ENCODE measurements around the gene OR1F1.

Gene OR1F1

GRCh38 chr16:3214904-3215600, 27.0 kb downstream of the OR1F1 start:
- DNase-seq: peak in 2 of 3 donors; percentile 29 to 53
- ChIA-PET POLR2A (no interaction called here), CTCF (no interaction called here)
- no peak overlapping the region for H3K27ac ChIP-seq (ENCODE audit: insufficient read depth in 1 of 2, low read depth in 1 of 2, low read length in 2 of 2, poor library complexity in 1 of 2, severe bottlenecking in 2 of 2)
- H3K36me3 ChIP-seq (ENCODE audit: control insufficient read depth in 4 of 4, insufficient read depth in 4 of 4, low read length in 3 of 4): no peaks in the 10 kb centered on the region
- peaks cover 0 to 6% (median 5%) of the 10 kb centered on the region in 4 experiments for H3K4me1 ChIP-seq (ENCODE audit: control extremely low read depth in 1 of 4, control insufficient read depth in 4 of 4, insufficient read depth in 4 of 4, low read length in 3 of 4)
- peaks cover 0 to 20% (median 11%) of the 10 kb centered on the region in 5 experiments for H3K9me3 ChIP-seq (ENCODE audit: control extremely low read depth in 1 of 5, control insufficient read depth in 4 of 5, insufficient read depth in 2 of 5, low read depth in 1 of 5, low read length in 4 of 5)
- H3K27me3 ChIP-seq (replicated peaks in 2 of 5; ENCODE audit: control insufficient read depth in 4 of 5, insufficient read depth in 5 of 5, low read length in 4 of 5): peaks cover 0 to 3% (median 0%) of the 10 kb centered on the region in 5 experiments
- H3K4me3 ChIP-seq (ENCODE audit: control insufficient read depth in 1 of 7, extremely low read depth in 1 of 7, insufficient read depth in 4 of 7, low read depth in 2 of 7, low read length in 6 of 7): no peak overlapping the region
- WGBS (ENCODE audit: insufficient coverage): 5% methylated on average over 3 of the region's 7 CpGs

DNA sequence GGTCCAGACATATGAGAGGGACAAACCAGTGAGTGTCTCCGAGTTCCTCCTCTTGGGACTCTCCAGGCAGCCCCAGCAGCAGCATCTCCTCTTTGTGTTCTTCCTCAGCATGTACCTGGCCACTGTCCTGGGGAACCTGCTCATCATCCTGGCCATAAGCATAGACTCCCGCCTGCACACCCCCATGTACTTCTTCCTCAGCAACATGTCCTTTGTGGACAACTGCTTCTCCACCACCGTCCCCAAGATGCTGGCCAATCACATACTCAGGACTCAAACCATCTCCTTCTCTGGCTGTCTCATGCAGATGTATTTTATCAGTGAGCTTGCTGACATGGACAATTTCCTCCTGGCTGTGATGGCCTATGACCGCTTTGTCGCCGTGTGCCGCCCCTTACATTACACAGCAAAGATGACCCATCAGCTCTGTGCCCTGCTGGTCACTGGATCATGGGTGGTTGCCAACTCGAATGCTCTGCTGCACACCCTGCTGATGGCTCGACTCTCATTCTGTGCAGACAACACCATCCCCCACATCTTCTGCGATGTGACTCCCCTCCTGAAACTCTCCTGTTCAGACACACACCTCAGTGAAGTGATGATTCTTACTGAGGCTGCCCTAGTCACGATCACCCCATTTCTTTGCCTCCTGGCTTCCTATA, 27.7 kb downstream of the OR1F1 start:
- H3K27me3 ChIP-seq (replicated peaks in 2 of 5; ENCODE audit: control insufficient read depth in 4 of 5, insufficient read depth in 5 of 5, low read length in 4 of 5): peaks cover 0 to 3% (median 0%) of the 10 kb centered on the region in 5 experiments
- no peak overlapping the region for H3K27ac ChIP-seq (ENCODE audit: insufficient read depth in 1 of 2, low read depth in 1 of 2, low read length in 2 of 2, poor library complexity in 1 of 2, severe bottlenecking in 2 of 2)
- H3K4me1 ChIP-seq (ENCODE audit: control extremely low read depth in 1 of 4, control insufficient read depth in 4 of 4, insufficient read depth in 4 of 4, low read length in 3 of 4): peaks cover 0 to 6% (median 5%) of the 10 kb centered on the region in 4 experiments
- ChIA-PET CTCF (interaction anchor here (0.6 kb wide), 1 partner anchor 197 kb away, joined by 3 read pairs; no protein-coding TSS in a partner anchor), POLR2A (no interaction called here)
- no peak overlapping the region for H3K4me3 ChIP-seq (ENCODE audit: control insufficient read depth in 1 of 7, extremely low read depth in 1 of 7, insufficient read depth in 4 of 7, low read depth in 2 of 7, low read length in 6 of 7)
- 89% methylated on average over 11 of the region's 11 CpGs for WGBS (ENCODE audit: insufficient coverage)
- H3K9me3 ChIP-seq (ENCODE audit: control extremely low read depth in 1 of 5, control insufficient read depth in 4 of 5, insufficient read depth in 2 of 5, low read depth in 1 of 5, low read length in 4 of 5): peaks cover 0 to 24% (median 11%) of the 10 kb centered on the region in 5 experiments
- DNase-seq: no peak
- H3K36me3 ChIP-seq (ENCODE audit: control insufficient read depth in 4 of 4, insufficient read depth in 4 of 4, low read length in 3 of 4): no peaks in the 10 kb centered on the region

- Histone ChIP-seq H3K27ac (ENCODE audit: insufficient read depth in 1 of 2, low read depth in 1 of 2, low read length in 2 of 2, poor library complexity in 1 of 2, severe bottlenecking in 2 of 2) (no peak overlapping the region), H3K9me3 (ENCODE audit: control extremely low read depth in 1 of 5, control insufficient read depth in 4 of 5, insufficient read depth in 2 of 5, low read depth in 1 of 5, low read length in 4 of 5) (peaks cover 0 to 29% (median 16%) of the 10 kb centered on the region in 5 experiments), H3K4me3 (ENCODE audit: control insufficient read depth in 1 of 7, extremely low read depth in 1 of 7, insufficient read depth in 4 of 7, low read depth in 2 of 7, low read length in 6 of 7) (no peak overlapping the region), H3K36me3 (ENCODE audit: control insufficient read depth in 4 of 4, insufficient read depth in 4 of 4, low read length in 3 of 4) (no peaks in the 10 kb centered on the region), H3K4me1 (ENCODE audit: control extremely low read depth in 1 of 4, control insufficient read depth in 4 of 4, insufficient read depth in 4 of 4, low read length in 3 of 4) (peaks cover 0 to 6% (median 5%) of the 10 kb centered on the region in 4 experiments), H3K27me3 (replicated peaks in 2 of 5; ENCODE audit: control insufficient read depth in 4 of 5, insufficient read depth in 5 of 5, low read length in 4 of 5) (peaks cover 0 to 3% (median 0%) of the 10 kb centered on the region in 5 experiments)
- ChIA-PET POLR2A (no interaction called here), CTCF (interaction anchor here (0.6 kb wide), 1 partner anchor 196 kb away, joined by 3 read pairs; no protein-coding TSS in a partner anchor)
- WGBS (ENCODE audit: insufficient coverage): 75% methylated on average over 3 of the region's 3 CpGs
- no peak for DNase-seq
Measured at GRCh38 chr16:3216263-3216640, 28.2 kb downstream of the OR1F1 start.

DNA sequence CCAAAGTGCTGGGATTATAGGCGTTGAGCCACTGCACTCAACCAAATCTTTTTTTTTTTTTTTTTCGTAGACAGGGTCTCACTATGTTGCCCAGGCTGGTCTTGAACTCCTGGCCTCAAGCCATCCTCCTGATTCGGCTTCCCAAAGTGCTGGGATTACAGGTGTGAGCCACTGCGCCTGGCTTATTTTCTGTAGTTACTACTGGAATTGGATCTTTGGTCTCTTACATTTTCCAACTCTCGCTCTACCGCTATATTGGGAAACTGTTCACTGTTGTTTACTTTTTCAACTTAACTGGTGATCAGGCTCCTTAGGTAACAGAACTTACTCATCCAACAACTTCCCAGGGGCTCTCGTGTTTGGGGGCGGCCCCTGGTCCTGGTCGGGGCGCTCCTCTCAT, 32.8 kb downstream of the OR1F1 start:
- CTCF ChIA-PET: no interaction called here
- POLR2A ChIA-PET: no interaction called here

GRCh38 chr16:3223913-3224515, 36.0 kb downstream of the OR1F1 start:
- H3K36me3 ChIP-seq (ENCODE audit: control insufficient read depth in 4 of 4, insufficient read depth in 4 of 4, low read length in 3 of 4): peaks cover 14 to 70% (median 31%) of the 10 kb centered on the region in 4 experiments
- 100% methylated on average over 3 of the region's 10 CpGs for WGBS (ENCODE audit: insufficient coverage)

More for the DNA sequence above, 32.8 kb downstream of the OR1F1 start:
- Histone ChIP-seq H3K9me3 (ENCODE audit: control extremely low read depth in 1 of 5, control insufficient read depth in 4 of 5, insufficient read depth in 2 of 5, low read depth in 1 of 5, low read length in 4 of 5) (peaks cover 10 to 66% (median 47%) of the 10 kb centered on the region in 5 experiments), H3K27ac (ENCODE audit: insufficient read depth in 1 of 2, low read depth in 1 of 2, low read length in 2 of 2, poor library complexity in 1 of 2, severe bottlenecking in 2 of 2) (no peak overlapping the region), H3K27me3 (replicated peaks in 2 of 5; ENCODE audit: control insufficient read depth in 4 of 5, insufficient read depth in 5 of 5, low read length in 4 of 5) (peaks cover 0 to 3% (median 0%) of the 10 kb centered on the region in 5 experiments), H3K4me3 (ENCODE audit: control insufficient read depth in 1 of 7, extremely low read depth in 1 of 7, insufficient read depth in 4 of 7, low read depth in 2 of 7, low read length in 6 of 7) (no peak overlapping the region), H3K36me3 (ENCODE audit: control insufficient read depth in 4 of 4, insufficient read depth in 4 of 4, low read length in 3 of 4) (peaks cover 10 to 40% (median 20%) of the 10 kb centered on the region in 4 experiments), H3K4me1 (ENCODE audit: control extremely low read depth in 1 of 4, control insufficient read depth in 4 of 4, insufficient read depth in 4 of 4, low read length in 3 of 4) (no peaks in the 10 kb centered on the region)
- DNase-seq: no peak
- WGBS (ENCODE audit: insufficient coverage): 86% methylated on average over 4 of the region's 10 CpGs

GRCh38 chr16:3234543-3234856, 46.5 kb downstream of the OR1F1 start:
- DNase-seq: no peak
- H3K36me3 ChIP-seq (ENCODE audit: control insufficient read depth in 4 of 4, insufficient read depth in 4 of 4, low read length in 3 of 4): peaks cover 23 to 40% (median 31%) of the 10 kb centered on the region in 4 experiments
- H3K4me3 ChIP-seq (ENCODE audit: control insufficient read depth in 1 of 7, extremely low read depth in 1 of 7, insufficient read depth in 4 of 7, low read depth in 2 of 7, low read length in 6 of 7): peak overlapping the region; percentile 82 to 98 (median 86)
- under 1% methylated on average over 18 of the region's 18 CpGs for WGBS (ENCODE audit: insufficient coverage)
- POLR2A ChIA-PET: interaction anchor here (0.6 to 1.6 kb wide), 2 partner anchors 49 to 1204 kb away, joined by 6 to 7 read pairs; partner anchors contain the start of gene ZNF263
- peak overlapping the region; percentile 77 to 94 for H3K27ac ChIP-seq (ENCODE audit: insufficient read depth in 1 of 2, low read depth in 1 of 2, low read length in 2 of 2, poor library complexity in 1 of 2, severe bottlenecking in 2 of 2)
- H3K27me3 ChIP-seq (replicated peaks in 2 of 5; ENCODE audit: control insufficient read depth in 4 of 5, insufficient read depth in 5 of 5, low read length in 4 of 5): no peaks in the 10 kb centered on the region
- peaks cover 2 to 13% (median 11%) of the 10 kb centered on the region in 4 experiments for H3K4me1 ChIP-seq (ENCODE audit: control extremely low read depth in 1 of 4, control insufficient read depth in 4 of 4, insufficient read depth in 4 of 4, low read length in 3 of 4)
- CTCF ChIA-PET: no interaction called here
- peaks cover 6 to 36% (median 17%) of the 10 kb centered on the region in 5 experiments for H3K9me3 ChIP-seq (ENCODE audit: control extremely low read depth in 1 of 5, control insufficient read depth in 4 of 5, insufficient read depth in 2 of 5, low read depth in 1 of 5, low read length in 4 of 5)

More at GRCh38 chr16:3223913-3224515, 36.0 kb downstream of the OR1F1 start:
- no peak overlapping the region for H3K27ac ChIP-seq (ENCODE audit: insufficient read depth in 1 of 2, low read depth in 1 of 2, low read length in 2 of 2, poor library complexity in 1 of 2, severe bottlenecking in 2 of 2)
- no peak overlapping the region for H3K4me3 ChIP-seq (ENCODE audit: control insufficient read depth in 1 of 7, extremely low read depth in 1 of 7, insufficient read depth in 4 of 7, low read depth in 2 of 7, low read length in 6 of 7)
- peaks cover 14 to 86% (median 59%) of the 10 kb centered on the region in 5 experiments for H3K9me3 ChIP-seq (ENCODE audit: control extremely low read depth in 1 of 5, control insufficient read depth in 4 of 5, insufficient read depth in 2 of 5, low read depth in 1 of 5, low read length in 4 of 5)
- DNase-seq: peak in 1 of 3 donors; percentile 13
- no peaks in the 10 kb centered on the region for H3K4me1 ChIP-seq (ENCODE audit: control extremely low read depth in 1 of 4, control insufficient read depth in 4 of 4, insufficient read depth in 4 of 4, low read length in 3 of 4)
- no peaks in the 10 kb centered on the region for H3K27me3 ChIP-seq (replicated peaks in 2 of 5; ENCODE audit: control insufficient read depth in 4 of 5, insufficient read depth in 5 of 5, low read length in 4 of 5)
- CTCF ChIA-PET: no interaction called here
- POLR2A ChIA-PET: no interaction called here
